GOT3 (cell line): ENCODE data around the gene ARID4A.
"Not testable (repeated sequence)": the region's sequence is repeated elsewhere in the genome, so short reads cannot be mapped to it uniquely, and the experiment has no call there.

Experiments used
- DNase-seq: peaks from one replicate; lab custom pipeline; 2025; ENCODE audit warnings: mixed read lengths; lab: John Stamatoyannopoulos, UW

Gene ARID4A

DNA sequence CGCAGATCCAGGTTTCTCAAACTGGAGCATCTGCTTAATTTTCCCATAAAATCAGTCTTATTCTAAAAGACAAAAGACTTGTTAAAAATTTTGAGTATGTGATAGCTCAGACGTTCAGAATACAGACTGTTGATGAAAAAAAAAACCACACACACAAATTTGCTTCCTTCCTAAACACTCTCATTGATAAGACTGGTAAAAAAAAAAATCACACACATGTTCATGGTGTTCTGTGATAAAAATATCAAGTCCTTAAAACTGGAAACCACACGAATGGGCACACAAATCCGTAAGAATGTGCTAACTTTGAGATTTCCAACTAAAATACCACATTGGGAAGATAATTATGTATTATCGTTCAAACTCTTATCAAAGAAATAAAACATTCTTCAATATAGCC is 6.7 kb upstream of the ARID4A start:
- DNase-seq: no peak

- DNase-seq: no peak
Measured at GRCh38 chr14:58292187-58292586, 6.2 kb upstream of the ARID4A start.

DNA sequence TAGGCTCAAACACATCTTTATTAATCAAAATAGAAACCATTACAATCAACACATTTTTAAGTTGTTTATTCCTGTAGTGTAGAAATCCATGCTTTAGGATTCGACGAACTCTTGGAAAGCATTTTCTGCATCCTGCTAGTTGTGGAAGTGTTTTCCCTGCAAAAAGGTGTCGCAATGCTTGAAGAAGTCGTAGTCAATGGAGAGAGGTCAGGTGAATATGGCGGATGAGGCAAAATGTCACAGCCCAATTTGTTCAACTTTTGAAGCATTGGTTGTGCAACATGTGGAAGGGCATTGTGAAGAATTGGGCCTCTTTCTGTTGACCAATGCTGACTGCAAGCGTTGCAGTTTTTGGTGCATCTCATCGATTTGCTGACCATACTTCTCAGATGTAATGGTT is 4.2 kb upstream of the ARID4A start:
- DNase-seq: no peak

GRCh38 chr14:58296726-58297125 is 1.6 kb upstream of the ARID4A start:
- no peak for DNase-seq

- no peak for DNase-seq
Measured at GRCh38 chr14:58297412-58297761, 968 bp upstream of the ARID4A start.

DNA sequence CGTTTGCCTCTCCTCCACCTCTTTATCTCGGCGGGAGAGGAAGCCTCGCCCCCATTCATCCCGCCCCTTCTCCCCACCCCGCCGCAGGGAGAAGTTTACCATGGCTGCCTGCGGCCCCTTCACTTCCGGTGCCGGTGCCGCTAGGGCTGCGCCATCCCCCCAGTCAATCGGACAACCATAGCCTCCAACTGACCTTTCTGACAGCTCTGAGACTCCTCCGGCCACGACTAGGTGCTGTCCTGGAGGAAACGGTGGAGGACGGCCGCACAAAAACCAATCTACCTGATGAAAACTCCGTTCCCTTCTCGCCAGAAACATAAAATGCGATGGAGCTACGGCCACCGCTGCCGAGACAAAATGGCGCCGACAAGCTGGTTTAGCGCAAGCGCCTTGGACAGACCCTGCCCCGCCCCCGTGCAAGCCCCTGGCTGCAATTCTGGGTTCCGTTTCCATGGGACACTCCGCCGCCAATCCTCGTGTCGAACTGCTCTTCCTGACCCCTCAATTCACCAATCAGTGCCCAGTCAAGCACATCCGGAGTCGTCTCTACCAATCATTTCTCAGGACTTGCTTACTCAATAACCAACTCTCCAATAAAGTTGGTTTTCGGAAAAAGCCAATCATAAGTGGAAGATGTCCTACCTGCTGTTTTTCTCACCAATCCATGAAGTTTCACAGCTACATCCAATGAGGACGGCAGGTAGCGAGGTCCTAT is 436 bp upstream of the ARID4A start:
- DNase-seq: peak; percentile 82

GRCh38 chr14:58299401-58300330 is 1.3 kb downstream of the ARID4A start:
- DNase-seq: no peak

DNA sequence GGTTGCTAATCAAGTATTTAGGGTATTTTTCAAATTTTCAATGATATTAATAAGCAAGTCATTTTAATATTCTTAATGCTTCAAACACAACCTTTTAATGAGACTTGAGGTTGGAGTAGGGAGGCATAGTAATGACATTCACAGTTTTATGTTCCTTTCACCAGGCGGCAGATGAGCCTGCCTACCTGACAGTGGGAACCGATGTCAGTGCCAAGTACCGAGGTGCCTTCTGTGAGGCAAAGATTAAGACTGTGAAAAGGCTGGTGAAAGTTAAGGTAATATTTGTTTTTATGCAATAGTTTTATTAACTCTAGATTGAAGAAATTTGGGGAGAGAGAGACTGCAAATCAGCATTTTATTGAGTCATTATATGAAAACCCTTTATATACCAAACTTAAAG is 3.1 kb downstream of the ARID4A start:
- no peak for DNase-seq

- DNase-seq: no peak
Measured at GRCh38 chr14:58305730-58306129, 7.4 kb downstream of the ARID4A start.

DNA sequence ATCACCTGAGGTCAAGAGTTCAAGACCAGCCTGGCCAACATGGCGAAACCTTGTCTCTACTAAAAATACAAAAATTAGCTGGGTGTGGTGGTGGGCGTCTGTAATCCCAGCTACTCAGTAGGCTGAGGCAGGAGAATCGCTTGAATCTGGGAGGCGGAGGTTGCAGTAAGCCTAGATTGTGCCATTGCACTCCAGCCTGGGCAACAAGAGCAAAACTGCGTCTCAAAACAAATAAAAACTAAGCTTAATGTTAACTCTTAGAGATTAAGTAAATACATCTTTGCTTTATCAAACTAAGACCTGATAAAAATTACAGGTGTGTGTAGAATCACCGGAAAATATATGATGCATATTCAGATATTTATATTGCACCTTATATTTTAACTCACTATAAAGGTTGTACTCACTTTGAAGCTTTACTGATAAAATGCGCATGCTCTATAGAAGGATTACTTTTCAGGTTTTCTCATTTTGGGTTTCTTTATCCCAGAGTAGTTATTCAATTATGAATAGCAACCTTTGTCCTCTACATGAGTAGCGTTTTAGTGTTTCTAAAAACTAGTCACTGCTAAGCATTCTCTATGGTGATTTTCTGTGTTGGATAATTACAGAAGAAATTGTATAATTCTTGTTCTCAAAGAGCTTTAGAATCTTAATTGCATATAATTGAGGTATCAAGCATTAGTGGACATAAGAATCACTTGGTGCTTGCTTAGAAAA is 9.4 kb downstream of the ARID4A start:
- no peak for DNase-seq

DNA sequence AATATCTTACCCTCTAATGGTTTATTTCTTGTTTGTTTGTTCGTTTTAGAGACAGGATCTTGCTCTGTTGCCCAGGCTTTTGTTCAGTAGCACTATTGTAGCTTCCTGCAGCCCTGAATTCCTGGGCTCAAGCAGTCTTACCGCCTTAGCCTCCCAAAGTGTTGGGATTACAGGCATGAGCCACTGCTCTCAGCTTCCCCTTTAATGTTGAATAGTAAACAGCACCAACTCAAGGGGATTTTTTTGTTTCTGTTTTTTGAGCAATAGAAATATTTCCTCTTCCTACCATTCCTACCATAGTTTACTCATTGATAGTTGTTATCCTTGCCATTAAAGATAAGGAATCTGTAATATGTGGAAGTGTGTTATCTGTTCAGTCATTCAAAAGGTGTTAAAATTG is 10.7 kb downstream of the ARID4A start:
- no peak for DNase-seq

DNA sequence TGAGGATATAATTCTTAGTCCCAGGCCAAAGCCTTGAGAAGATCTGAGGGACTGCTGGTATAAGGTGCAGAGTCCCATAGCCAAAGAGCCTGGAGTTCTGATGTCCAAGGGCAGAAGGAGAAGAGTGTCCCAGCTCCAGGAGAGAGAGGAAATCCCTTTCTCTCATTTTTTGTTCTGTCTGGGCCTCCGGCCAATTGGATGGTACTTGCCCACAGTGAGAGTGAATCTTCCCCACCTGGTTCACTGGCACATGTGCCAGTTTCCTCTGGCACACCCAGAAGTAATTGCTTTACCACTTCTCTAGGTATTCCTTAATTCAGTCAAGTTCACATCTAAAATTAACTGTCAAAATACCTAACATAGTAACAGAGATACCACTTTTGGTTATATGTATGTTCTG is 15.3 kb downstream of the ARID4A start:
- DNase-seq: no peak

GRCh38 chr14:58315606-58316005 is 17.3 kb downstream of the ARID4A start:
- DNase-seq: no peak

DNA sequence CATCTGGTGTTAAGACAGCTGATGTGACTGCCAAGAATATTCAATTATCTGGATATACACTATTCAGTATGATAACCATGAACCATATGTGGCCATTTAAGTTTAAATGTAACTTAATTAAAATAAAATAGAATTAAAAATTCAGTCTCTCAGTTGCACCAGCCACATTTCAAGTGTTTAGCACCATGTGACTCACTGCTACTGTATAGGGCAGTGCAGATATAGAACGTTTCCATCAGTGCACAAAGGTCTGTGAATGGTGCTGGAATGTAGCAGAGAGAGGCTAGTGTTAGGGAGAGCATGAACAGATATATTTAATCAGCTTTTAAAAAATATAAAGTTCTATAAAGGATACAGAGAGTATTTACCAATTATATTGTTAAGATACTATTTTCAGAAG is 28.7 kb downstream of the ARID4A start:
- DNase-seq: no peak

DNA sequence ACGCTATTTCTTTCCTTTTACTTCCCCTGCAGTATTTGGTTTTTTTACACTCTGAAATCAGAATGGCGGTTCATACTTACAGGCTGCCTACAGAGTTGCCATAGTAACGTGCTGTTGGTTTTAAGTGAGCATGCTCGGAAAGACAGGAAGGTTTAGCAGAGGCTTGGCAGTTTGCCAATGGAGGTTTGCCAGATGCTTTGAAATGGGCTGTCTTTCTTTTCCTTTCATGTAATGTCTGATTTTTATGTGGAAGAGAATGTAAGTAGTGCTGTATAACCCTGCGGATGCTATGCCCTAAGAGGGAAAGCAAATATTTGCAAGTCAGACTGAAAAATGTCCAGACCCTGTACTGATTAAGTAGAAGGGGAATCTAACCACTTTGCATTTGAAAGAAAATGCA is 32.8 kb downstream of the ARID4A start:
- no peak for DNase-seq

DNA sequence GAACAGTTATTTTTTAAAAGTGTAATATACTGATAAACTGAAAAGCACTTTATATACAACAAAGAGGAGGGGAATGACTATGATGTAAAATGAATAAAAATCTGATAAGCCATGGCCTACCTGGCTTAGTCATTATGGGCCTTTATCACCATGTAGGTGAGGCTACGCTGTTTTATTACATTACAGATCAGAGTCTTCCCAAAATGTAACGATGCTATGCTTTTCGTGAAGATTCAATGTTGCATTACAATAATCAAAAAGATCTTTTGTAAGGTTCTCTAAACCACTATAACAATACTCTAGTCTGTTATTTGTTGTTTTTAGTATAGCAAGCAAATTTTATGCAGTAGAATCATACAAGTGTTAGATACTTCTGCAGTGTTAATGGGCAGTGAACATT is 34.2 kb downstream of the ARID4A start:
- no peak for DNase-seq

DNA sequence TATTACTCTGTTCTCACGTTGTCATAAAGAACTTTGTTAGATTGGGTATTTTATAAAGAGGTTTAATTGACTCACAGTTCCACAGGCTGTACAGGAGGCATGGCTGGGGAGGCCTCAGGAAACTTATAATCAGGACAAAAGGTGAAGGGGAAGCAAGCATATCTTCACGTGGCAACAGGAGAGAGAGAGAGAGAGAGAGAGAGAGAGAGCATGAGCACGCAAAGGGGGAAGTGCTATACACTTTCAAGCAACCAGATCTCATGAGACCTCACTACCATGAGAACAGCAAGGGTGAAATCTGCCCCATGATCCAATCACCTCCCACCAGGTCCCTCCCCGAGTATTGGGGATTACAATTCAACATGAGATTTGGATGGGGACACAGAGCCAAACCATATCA is 41.3 kb downstream of the ARID4A start:
- DNase-seq: not testable (repeated sequence)

DNA sequence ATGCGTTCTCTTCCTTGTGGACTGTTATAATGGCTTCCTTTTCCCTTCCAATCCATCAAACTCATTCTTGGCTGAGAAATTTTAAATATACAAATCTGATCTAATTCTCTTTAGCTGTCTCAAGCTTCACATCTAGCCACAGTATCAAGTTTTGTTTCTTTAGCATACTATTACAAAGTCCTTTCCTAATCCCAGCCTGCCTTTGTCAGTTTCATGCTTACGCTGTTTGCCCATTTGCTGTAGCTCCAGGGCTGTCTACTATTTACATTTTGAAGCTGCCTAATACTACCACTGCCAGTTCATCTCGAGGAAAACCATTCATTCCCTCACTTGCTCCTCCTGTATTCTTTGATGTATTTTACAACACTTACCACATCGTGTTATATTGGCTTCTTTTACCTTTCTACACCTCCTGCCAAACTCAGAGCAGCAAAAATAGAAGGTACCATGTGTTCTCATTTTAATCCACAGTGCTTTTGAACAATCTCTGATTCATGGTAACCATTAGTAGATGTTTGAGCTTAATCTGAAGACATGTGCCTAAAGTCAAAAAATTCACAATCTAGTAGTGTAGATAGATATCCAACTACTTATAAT is 42.9 kb downstream of the ARID4A start:
- no peak for DNase-seq

- not testable (repeated sequence) for DNase-seq
Measured at GRCh38 chr14:58343535-58343934, 45.2 kb downstream of the ARID4A start.

- no peak for DNase-seq
Measured at GRCh38 chr14:58353516-58354299, 55.4 kb downstream of the ARID4A start.

DNA sequence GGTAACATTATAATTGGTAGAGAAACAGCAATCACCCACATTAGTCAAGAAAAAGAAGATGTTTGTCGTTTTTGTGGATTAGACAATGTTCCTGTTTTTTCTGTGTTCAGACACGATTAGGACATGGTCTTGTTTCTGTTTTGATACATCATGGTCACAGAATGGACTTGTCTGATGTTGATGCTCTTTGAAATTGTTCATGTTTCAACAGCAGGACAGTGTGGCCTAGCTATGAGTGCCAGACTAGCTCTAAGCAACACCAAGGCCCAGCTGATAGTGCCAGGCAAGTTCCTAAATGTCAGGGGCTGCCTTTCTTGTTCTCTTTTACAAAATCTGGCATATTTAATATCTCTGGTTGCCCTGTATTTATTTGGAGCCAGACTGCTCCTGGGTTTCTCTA is 56.5 kb downstream of the ARID4A start:
- no peak for DNase-seq

GRCh38 chr14:58356268-58356667 is 57.9 kb downstream of the ARID4A start:
- no peak for DNase-seq
